Measurements from ENCODE around the gene TRIM26. TPM values are rescaled to one million over a fixed set of nuclear protein-coding genes. Genes with fewer than 3 reads are reported as not detected.

TRIM26 gene
- polyA plus RNA-seq, 1 donor from 2014 or later: 25.9 TPM

DNA sequence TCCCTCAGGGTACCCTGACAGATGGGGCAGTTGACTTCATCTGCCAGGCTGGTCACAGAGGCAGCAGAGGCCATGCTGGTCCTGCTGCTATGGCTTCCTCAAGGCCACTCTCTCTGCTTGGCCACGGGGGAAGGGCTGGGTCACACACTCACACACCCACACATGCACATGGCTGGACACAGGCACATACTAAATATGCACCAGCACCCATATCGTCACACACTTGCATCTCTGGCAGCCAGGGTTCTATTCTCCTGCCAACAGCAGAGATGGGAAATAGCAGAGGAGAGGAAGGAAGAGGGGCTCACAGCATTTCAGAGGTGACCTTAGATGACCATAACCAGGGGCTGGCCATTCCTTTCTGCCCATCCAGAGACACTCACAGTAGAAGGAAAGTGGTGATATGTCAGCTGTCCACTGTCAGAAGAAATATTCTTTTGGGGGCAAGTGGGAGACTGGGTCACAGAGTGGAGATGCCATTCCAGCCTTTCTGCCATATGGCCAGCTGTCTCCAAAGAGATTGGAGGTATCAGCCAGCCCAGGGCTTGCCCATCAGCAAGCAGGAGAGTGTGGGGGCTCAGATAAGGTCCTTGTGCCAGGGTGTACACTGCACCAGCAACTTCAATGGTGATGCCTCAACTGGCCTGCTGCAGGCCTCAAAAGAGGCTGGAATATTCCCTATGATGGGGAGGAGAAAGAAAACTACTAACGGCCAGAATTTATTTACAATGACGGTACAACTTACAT is 52.2 kb downstream of the TRIM26 start, which contains the start of gene TRIM10:
Gene TRIM10 (minus strand): TSS at position 427 of the 747 bp plus-strand sequence. CDS start 353 bp downstream, at position 74.
- Histone ChIP-seq H4K20me1 (ENCODE audit: insufficient read depth) (no peaks in the 10 kb centered on the region), H3K9me3 (ENCODE audit: low read length) (no peaks in the 10 kb centered on the region), H3K4me2 (ENCODE audit: low read length) (no peak within 1 kb of the TSS), H3K9me2 (ENCODE audit: insufficient read depth, low read length) (no peaks in the 10 kb centered on the region), H3K36me3 (ENCODE audit: insufficient read depth, low read length) (no peaks in the 10 kb centered on the region), H3K9ac (ENCODE audit: low read length) (no peak within 1 kb of the TSS), H3K27me3 (ENCODE audit: insufficient read depth, low read depth, low read length) (no peaks in the 10 kb centered on the region), H3K4me3 (ENCODE audit: low read length) (no peak within 1 kb of the TSS), H3K79me2 (replicated peaks; ENCODE audit: insufficient read depth, low read length) (no peaks in the 10 kb centered on the region), H2AFZ (ENCODE audit: low read depth, low read length) (no peak within 1 kb of the TSS), H3K27ac (ENCODE audit: low read length) (no peak within 1 kb of the TSS), H3F3A (ENCODE audit: insufficient read depth, low read length, poor library complexity, severe bottlenecking) (no peaks in the 10 kb centered on the region)
- TF ChIP-seq EZH2 (IDR thresholded peaks at IDR 0.05; ENCODE audit: borderline replicate concordance, insufficient read depth, low read length, poor library complexity, severe bottlenecking): no peak
- TF ChIP-seq POLR2AphosphoS5 (IDR thresholded peaks at IDR 0.05): no peak
- TF ChIP-seq, protein P1, sequence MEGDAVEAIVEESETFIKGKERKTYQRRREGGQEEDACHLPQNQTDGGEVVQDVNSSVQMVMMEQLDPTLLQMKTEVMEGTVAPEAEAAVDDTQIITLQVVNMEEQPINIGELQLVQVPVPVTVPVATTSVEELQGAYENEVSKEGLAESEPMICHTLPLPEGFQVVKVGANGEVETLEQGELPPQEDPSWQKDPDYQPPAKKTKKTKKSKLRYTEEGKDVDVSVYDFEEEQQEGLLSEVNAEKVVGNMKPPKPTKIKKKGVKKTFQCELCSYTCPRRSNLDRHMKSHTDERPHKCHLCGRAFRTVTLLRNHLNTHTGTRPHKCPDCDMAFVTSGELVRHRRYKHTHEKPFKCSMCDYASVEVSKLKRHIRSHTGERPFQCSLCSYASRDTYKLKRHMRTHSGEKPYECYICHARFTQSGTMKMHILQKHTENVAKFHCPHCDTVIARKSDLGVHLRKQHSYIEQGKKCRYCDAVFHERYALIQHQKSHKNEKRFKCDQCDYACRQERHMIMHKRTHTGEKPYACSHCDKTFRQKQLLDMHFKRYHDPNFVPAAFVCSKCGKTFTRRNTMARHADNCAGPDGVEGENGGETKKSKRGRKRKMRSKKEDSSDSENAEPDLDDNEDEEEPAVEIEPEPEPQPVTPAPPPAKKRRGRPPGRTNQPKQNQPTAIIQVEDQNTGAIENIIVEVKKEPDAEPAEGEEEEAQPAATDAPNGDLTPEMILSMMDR (IDR thresholded peaks at IDR 0.05; ENCODE audit: poor library complexity, severe bottlenecking): no peak
- TF ChIP-seq SMC3 (conservative IDR thresholded peaks at IDR 0.05; ENCODE audit: poor library complexity): no peak
- no peak for TF ChIP-seq RAD21 (conservative IDR thresholded peaks at IDR 0.05)
- TF ChIP-seq TAF1 (IDR thresholded peaks at IDR 0.05; ENCODE audit: low read depth): no peak
- TF ChIP-seq MXI1 (conservative IDR thresholded peaks at IDR 0.05; ENCODE audit: poor library complexity, severe bottlenecking): no peak
- TF ChIP-seq, protein P2, sequence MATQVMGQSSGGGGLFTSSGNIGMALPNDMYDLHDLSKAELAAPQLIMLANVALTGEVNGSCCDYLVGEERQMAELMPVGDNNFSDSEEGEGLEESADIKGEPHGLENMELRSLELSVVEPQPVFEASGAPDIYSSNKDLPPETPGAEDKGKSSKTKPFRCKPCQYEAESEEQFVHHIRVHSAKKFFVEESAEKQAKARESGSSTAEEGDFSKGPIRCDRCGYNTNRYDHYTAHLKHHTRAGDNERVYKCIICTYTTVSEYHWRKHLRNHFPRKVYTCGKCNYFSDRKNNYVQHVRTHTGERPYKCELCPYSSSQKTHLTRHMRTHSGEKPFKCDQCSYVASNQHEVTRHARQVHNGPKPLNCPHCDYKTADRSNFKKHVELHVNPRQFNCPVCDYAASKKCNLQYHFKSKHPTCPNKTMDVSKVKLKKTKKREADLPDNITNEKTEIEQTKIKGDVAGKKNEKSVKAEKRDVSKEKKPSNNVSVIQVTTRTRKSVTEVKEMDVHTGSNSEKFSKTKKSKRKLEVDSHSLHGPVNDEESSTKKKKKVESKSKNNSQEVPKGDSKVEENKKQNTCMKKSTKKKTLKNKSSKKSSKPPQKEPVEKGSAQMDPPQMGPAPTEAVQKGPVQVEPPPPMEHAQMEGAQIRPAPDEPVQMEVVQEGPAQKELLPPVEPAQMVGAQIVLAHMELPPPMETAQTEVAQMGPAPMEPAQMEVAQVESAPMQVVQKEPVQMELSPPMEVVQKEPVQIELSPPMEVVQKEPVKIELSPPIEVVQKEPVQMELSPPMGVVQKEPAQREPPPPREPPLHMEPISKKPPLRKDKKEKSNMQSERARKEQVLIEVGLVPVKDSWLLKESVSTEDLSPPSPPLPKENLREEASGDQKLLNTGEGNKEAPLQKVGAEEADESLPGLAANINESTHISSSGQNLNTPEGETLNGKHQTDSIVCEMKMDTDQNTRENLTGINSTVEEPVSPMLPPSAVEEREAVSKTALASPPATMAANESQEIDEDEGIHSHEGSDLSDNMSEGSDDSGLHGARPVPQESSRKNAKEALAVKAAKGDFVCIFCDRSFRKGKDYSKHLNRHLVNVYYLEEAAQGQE (IDR thresholded peaks at IDR 0.05; ENCODE audit: borderline replicate concordance): no peak
- no peak for TF ChIP-seq EP300 (conservative IDR thresholded peaks at IDR 0.05; ENCODE audit: poor library complexity, severe bottlenecking)

DNA sequence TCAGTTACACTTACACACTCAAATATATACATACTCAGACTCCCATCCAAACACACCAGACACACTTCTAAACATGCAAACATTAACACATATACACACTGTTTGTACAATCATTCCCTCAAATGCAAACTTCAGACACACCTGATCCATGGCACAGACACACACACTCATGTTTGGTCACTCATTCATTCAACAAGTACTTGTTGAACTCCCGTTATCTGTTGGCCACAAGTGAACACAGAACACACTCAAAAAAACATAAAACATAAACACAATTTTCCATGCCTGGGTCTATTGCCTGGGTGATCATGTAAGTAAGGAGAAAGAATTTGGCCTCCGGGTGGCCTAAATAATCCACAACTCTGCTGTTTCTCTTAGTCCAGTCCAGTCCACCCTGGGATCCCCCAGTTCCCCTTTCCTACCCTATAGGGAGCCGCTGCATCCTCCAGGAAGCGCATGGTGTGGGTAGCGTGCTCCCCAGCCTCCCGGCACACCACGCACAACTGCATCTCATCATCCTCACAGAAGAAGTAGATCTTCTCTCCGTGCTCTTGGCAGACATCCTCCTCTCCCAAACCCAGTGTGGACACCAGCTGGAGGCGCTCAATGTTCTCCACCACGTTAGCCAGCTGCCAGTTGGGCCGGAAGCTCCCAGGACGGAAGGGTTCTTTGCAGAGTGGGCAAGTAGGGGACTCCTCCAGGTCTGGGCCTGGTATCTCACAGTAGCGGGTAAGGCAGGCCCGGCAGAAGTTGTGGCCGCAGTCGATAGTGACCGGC is 53.0 kb downstream of the TRIM26 start:
- Histone ChIP-seq H4K20me1 (ENCODE audit: insufficient read depth) (no peaks in the 10 kb centered on the region), H3K4me2 (ENCODE audit: low read length) (no peak overlapping the region), H3K79me2 (replicated peaks; ENCODE audit: insufficient read depth, low read length) (no peaks in the 10 kb centered on the region), H3K9me3 (ENCODE audit: low read length) (no peaks in the 10 kb centered on the region), H3K36me3 (ENCODE audit: insufficient read depth, low read length) (no peaks in the 10 kb centered on the region), H2AFZ (ENCODE audit: low read depth, low read length) (no peak overlapping the region), H3K4me3 (ENCODE audit: low read length) (no peak overlapping the region), H3K9me2 (ENCODE audit: insufficient read depth, low read length) (no peaks in the 10 kb centered on the region), H3K9ac (ENCODE audit: low read length) (no peak overlapping the region), H3K27me3 (ENCODE audit: insufficient read depth, low read depth, low read length) (no peaks in the 10 kb centered on the region), H3F3A (ENCODE audit: insufficient read depth, low read length, poor library complexity, severe bottlenecking) (no peaks in the 10 kb centered on the region), H3K27ac (ENCODE audit: low read length) (no peak overlapping the region)
- TF ChIP-seq SMC3 (conservative IDR thresholded peaks at IDR 0.05; ENCODE audit: poor library complexity) (no peak), TAF1 (IDR thresholded peaks at IDR 0.05; ENCODE audit: low read depth) (no peak), POLR2AphosphoS5 (IDR thresholded peaks at IDR 0.05) (no peak), EZH2 (IDR thresholded peaks at IDR 0.05; ENCODE audit: borderline replicate concordance, insufficient read depth, low read length, poor library complexity, severe bottlenecking) (no peak)

All from neural cell (in vitro differentiated cells).